Activated T-cell treated with anti-CD3 and anti-CD28 coated beads for 24 hours (primary cell): ENCODE results near the gene CARS1.

ENCODE experiments used
- DNase-seq: peaks from one replicate; pipeline ENCODE4 v3.0.0-alpha.2; 2020; ENCODE audit warnings: low read depth

Gene CARS1

GRCh38 chr11:3057069-3057963, at the start of gene CARS1:
Gene CARS1 (minus strand): TSS chr11:3057423. CDS start chr11:3057367, 56 bp downstream.
- peak; percentile 94 for DNase-seq

GRCh38 chr11:3105791-3106735, 48.8 kb upstream of the CARS1 start:
- no peak for DNase-seq

GRCh38 chr11:3104961-3105790, 48.0 kb upstream of the CARS1 start:
- DNase-seq: no peak

GRCh38 chr11:3104051-3104714, 47.0 kb upstream of the CARS1 start:
- no peak for DNase-seq

- no peak for DNase-seq
Observed at GRCh38 chr11:3103076-3103475, 45.9 kb upstream of the CARS1 start.

GRCh38 chr11:3102641-3102921, 45.4 kb upstream of the CARS1 start:
- DNase-seq: no peak

GRCh38 chr11:3101921-3102640, 44.9 kb upstream of the CARS1 start:
- DNase-seq: no peak

GRCh38 chr11:3099178-3099577, 42.0 kb upstream of the CARS1 start:
- no peak for DNase-seq

- DNase-seq: no peak
Observed at GRCh38 chr11:3096909-3097530, 39.8 kb upstream of the CARS1 start.

- DNase-seq: no peak
Observed at GRCh38 chr11:3095712-3096361, 38.6 kb upstream of the CARS1 start.

- DNase-seq: no peak
Observed at GRCh38 chr11:3094223-3094824, 37.1 kb upstream of the CARS1 start.

- no peak for DNase-seq
Observed at GRCh38 chr11:3093281-3094191, 36.3 kb upstream of the CARS1 start.

GRCh38 chr11:3092603-3093141, 35.4 kb upstream of the CARS1 start:
- DNase-seq: no peak

- peak; percentile 50 for DNase-seq
Observed at GRCh38 chr11:3091846-3092602, 34.8 kb upstream of the CARS1 start.

- DNase-seq: no peak
Observed at GRCh38 chr11:3091081-3091845, 34.0 kb upstream of the CARS1 start.

- no peak for DNase-seq
Observed at GRCh38 chr11:3090096-3090901, 33.1 kb upstream of the CARS1 start.
